ENCODE measurements around the gene TTYH1. TPM values are rescaled to one million over a fixed set of nuclear protein-coding genes. Genes with fewer than 3 reads are reported as not detected.

Gene TTYH1
- total and polyA plus RNA-seq, 9 of the 15 experiments (the other 6 are each of a cell fraction or from before 2014, with no cell fraction given) = 0.08 TPM; not detected in 8

DNA sequence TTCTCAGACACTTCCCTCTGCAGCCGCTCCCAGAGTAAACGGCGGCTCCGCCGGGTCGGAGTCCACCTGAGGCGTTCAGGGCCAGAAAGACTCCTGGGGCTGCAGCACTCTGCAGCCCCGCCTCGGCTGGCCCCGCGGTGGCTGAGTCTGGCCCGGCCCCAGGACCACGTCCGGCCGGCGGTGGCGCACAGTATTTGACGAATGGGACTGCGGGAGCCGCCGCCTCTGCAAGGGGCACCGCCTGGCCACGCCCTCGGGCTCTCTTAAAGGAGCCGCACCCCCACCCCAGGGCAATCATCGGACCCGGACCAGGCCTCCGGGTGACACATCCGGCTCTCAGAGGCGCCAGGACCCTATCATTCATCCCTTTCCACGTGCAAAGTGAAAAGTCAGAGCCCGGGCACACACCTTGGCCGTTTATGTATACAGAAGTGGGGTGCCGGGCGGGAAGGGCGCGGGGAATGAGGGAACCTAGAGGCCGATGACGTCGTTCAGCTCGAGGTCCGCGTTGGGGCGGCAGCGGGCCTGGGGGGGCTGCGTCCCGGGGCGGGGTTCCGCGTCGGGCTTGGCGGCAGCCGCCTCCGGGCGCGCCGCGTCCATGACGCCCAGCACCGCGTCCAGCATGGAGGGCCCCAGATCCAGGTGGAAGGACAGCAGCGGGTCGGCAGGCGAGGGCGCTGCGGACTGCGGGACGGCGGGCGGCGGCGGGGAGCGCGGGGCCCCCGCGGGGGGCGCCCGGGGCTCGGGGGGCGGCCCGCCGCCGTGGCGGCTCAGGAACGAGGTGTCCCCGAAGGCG, 49.6 kb downstream of the TTYH1 start (continued):
- TF ChIP-seq CHD1 (IDR thresholded peaks at IDR 0.05; ENCODE audit: low read length) (peak; percentile 90), ZNF253 (CRISPR knock-in tag; conservative IDR thresholded peaks at IDR 0.05) (no peak), HMG20A (CRISPR knock-in tag; conservative IDR thresholded peaks at IDR 0.05) (no peak), TBP (optimal IDR thresholded peaks at IDR 0.05; ENCODE audit: low read depth, low read length) (peak; percentile 81), ZNF507 (tag; conservative IDR thresholded peaks at IDR 0.05) (no peak), ZNF717 (CRISPR knock-in tag; IDR thresholded peaks at IDR 0.05) (no peak), MXI1 (IDR thresholded peaks at IDR 0.05; ENCODE audit: low read depth, low read length) (no peak), FOXA1 (IDR thresholded peaks at IDR 0.05; ENCODE audit: borderline replicate concordance) (no peak), SP1 (CRISPR knock-in tag; IDR thresholded peaks at IDR 0.05) (no peak; the same call in 1 of the 2 replicates), ZNF77 (CRISPR knock-in tag; IDR thresholded peaks at IDR 0.05) (no peak), HNRNPH1 (optimal IDR thresholded peaks at IDR 0.05; ENCODE audit: low read depth, low read length) (no peak), PHB (CRISPR knock-in tag; IDR thresholded peaks at IDR 0.05) (no peak), TFAM (CRISPR knock-in tag; conservative IDR thresholded peaks at IDR 0.05) (no peak), PHF20 (IDR thresholded peaks at IDR 0.05; ENCODE audit: partially characterized antibody) (peak; percentile 59), ZBTB1 (CRISPR knock-in tag; IDR thresholded peaks at IDR 0.05; ENCODE audit: borderline replicate concordance, low read depth) (no peak), EP300 (IDR thresholded peaks at IDR 0.05; ENCODE audit: low read length) (no peak), GTF2A2 (tag; IDR thresholded peaks at IDR 0.05) (no peak), RFX5 (IDR thresholded peaks at IDR 0.05; ENCODE audit: low read depth, low read length) (no peak), CHCHD3 (CRISPR knock-in tag; IDR thresholded peaks at IDR 0.05) (no peak), ZNF121 (CRISPR knock-in tag; conservative IDR thresholded peaks at IDR 0.05) (no peak)
- TF ChIP-seq, protein P1, sequence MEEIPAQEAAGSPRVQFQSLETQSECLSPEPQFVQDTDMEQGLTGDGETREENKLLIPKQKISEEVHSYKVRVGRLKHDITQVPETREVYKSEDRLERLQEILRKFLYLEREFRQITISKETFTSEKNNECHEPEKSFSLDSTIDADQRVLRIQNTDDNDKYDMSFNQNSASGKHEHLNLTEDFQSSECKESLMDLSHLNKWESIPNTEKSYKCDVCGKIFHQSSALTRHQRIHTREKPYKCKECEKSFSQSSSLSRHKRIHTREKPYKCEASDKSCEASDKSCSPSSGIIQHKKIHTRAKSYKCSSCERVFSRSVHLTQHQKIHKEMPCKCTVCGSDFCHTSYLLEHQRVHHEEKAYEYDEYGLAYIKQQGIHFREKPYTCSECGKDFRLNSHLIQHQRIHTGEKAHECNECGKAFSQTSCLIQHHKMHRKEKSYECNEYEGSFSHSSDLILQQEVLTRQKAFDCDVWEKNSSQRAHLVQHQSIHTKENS (CRISPR knock-in tag; IDR thresholded peaks at IDR 0.05) = no peak
- TF ChIP-seq, protein P2, sequence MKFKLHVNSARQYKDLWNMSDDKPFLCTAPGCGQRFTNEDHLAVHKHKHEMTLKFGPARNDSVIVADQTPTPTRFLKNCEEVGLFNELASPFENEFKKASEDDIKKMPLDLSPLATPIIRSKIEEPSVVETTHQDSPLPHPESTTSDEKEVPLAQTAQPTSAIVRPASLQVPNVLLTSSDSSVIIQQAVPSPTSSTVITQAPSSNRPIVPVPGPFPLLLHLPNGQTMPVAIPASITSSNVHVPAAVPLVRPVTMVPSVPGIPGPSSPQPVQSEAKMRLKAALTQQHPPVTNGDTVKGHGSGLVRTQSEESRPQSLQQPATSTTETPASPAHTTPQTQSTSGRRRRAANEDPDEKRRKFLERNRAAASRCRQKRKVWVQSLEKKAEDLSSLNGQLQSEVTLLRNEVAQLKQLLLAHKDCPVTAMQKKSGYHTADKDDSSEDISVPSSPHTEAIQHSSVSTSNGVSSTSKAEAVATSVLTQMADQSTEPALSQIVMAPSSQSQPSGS (CRISPR knock-in tag; IDR thresholded peaks at IDR 0.05) = 0 out of 2 replicates have a peak, but pooled peaks have one; percentile 29
- TF ChIP-seq, protein P3, sequence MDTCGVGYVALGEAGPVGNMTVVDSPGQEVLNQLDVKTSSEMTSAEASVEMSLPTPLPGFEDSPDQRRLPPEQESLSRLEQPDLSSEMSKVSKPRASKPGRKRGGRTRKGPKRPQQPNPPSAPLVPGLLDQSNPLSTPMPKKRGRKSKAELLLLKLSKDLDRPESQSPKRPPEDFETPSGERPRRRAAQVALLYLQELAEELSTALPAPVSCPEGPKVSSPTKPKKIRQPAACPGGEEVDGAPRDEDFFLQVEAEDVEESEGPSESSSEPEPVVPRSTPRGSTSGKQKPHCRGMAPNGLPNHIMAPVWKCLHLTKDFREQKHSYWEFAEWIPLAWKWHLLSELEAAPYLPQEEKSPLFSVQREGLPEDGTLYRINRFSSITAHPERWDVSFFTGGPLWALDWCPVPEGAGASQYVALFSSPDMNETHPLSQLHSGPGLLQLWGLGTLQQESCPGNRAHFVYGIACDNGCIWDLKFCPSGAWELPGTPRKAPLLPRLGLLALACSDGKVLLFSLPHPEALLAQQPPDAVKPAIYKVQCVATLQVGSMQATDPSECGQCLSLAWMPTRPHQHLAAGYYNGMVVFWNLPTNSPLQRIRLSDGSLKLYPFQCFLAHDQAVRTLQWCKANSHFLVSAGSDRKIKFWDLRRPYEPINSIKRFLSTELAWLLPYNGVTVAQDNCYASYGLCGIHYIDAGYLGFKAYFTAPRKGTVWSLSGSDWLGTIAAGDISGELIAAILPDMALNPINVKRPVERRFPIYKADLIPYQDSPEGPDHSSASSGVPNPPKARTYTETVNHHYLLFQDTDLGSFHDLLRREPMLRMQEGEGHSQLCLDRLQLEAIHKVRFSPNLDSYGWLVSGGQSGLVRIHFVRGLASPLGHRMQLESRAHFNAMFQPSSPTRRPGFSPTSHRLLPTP (IDR thresholded peaks at IDR 0.05; ENCODE audit: borderline replicate concordance, extremely low read depth, insufficient read length) = no peak
- TF ChIP-seq, protein P4, sequence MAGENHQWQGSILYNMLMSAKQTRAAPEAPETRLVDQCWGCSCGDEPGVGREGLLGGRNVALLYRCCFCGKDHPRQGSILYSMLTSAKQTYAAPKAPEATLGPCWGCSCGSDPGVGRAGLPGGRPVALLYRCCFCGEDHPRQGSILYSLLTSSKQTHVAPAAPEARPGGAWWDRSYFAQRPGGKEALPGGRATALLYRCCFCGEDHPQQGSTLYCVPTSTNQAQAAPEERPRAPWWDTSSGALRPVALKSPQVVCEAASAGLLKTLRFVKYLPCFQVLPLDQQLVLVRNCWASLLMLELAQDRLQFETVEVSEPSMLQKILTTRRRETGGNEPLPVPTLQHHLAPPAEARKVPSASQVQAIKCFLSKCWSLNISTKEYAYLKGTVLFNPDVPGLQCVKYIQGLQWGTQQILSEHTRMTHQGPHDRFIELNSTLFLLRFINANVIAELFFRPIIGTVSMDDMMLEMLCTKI (IDR thresholded peaks at IDR 0.05; ENCODE audit: partially characterized antibody) = no peak

Data from K562 (cell line).